Erythroblast (primary cell): ENCODE measurements around the gene PARN.

Experiments
- DNase-seq, 2 experiments: peaks; one replicate each; lab custom pipeline; 2025; lab: John Stamatoyannopoulos, UW
- GATA1 ChIP-seq: IDR thresholded peaks from 2 replicates; pipeline ENCODE4 v1.6.1; 2011; ENCODE audit warnings: low read depth, mild to moderate bottlenecking, control low read depth, low read length, moderate library complexity
- POLR2A ChIP-seq: IDR thresholded peaks from 2 replicates; pipeline ENCODE4 v1.6.1; 2011; ENCODE audit warnings: mild to moderate bottlenecking, low read length

Gene PARN

DNA sequence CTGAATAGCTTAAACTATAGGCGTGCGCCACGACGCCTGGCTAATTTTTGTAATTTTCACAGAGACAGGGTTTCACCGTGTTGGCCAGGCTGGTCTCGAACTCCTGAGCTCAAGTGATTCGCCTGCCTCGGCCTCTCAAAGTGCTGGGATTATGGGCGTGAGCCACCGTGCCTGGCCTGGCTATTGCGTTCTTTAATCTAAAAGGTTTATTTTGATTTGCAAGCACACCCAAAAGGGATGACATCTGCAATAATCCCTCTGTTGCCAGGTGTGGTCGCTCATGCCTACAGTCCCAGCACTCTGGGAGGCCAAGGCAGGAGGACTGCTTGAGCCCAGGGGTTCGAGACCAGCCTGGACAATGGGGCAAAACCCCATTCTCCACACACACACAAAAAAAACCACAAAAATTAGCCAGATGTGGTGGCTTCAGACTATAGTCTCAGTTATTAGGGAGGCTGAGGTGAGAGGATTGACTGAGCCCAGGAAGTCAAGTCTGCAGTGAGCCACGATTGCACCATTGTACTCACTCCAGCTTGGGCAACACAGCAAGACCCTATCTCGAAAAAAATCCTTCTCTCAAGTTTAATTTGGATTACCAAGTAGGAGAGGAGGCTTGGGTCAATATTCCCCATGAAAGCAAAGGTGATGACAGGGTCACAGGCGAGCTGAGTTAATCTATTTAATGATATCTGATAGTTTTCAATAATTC is 144.1 kb downstream of the PARN start:
- TF ChIP-seq GATA1 (no peak), POLR2A (no peak)
- no peak for DNase-seq

DNA sequence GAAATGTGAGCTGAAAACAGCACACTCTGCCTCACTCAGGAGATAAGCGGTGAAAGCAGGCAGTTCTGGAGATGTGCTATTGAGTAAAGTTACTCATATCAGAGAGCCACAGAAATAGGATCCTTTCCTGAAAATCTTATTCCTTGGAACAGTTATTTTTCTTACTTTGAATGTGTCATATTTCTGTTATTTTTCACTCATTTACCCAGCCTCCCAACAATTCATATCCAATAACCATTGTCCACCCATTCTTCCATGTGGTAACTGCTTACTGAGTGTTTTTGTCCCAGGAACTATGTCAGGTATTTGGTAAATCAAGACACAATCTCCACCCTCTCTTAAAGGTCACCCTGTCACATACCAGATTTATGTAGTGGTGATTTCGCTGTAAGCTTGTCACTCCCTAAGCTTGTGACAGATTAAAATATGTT is 144.9 kb downstream of the PARN start:
- no peak for DNase-seq
- TF ChIP-seq POLR2A (no peak), GATA1 (no peak)

- TF ChIP-seq GATA1 = no peak
- TF ChIP-seq POLR2A = no peak
- DNase-seq = no peak
These were observed 146.2 kb downstream of the PARN start for GRCh38 chr16:14483819-14484385.

DNA sequence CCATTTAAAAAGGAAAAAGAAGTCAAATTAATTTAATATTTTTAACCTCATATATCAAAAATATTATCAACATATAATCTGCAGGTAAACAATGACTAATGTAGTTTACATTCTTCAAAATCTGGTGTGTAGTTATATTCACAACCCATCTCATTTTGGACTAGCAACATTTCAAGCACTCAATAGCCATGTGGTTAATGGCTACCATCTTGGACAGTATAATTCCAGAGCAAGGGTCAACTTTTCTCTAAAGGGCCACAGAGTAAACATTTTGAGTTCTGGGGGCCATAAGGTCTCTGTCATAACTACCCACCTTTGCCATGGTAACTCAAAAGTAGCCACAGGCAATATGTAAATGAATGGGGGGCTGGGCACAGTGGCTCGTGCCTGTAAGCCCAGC is 153.9 kb downstream of the PARN start:
- no peak for TF ChIP-seq GATA1
- no peak for TF ChIP-seq POLR2A
- DNase-seq = no peak

DNA sequence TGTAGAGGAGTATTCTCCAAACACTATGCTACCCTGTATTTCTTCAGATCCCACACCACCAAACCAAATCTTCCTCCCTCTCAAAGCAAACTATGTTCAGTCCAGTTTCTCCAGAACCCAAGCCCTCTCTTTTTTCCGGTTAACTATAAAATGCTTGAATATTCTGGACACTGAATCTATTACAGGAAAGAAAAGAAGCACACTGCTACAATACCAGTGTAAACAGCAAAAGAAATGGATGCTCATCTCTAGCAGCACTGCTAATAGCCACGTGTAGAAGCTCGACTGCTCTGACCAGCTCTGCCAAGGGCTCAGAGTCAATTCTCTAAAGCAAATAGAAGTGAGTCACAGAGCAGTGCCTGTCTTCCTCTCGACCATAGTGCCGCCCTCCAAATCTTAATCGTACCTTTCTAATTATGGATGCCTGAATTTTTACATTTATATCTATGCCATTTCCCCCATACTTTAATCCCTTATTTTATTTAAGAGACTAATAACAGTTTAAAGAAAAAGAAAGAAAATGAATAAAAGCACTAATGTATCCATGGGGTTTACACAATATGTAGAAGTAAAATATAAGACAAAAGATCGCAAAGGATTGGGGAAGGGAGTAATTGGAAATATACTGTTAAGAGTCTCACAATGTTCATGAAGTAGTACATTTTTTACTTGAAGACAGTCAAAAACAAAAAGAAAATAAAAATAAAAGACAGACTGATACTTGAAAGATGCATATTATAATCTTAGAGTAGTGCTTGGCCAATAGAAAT is 154.5 kb downstream of the PARN start:
- no peak for DNase-seq
- TF ChIP-seq GATA1 = no peak
- TF ChIP-seq POLR2A = no peak

- no peak for TF ChIP-seq GATA1
- TF ChIP-seq POLR2A = no peak
- DNase-seq = no peak
These were observed 156.6 kb downstream of the PARN start for GRCh38 chr16:14473488-14473887.

GRCh38 chr16:14472357-14472756 is 157.7 kb downstream of the PARN start:
- TF ChIP-seq POLR2A (no peak), GATA1 (no peak)
- DNase-seq = no peak

- no peak for DNase-seq
- no peak for TF ChIP-seq POLR2A
- no peak for TF ChIP-seq GATA1
These were observed 159.3 kb downstream of the PARN start for GRCh38 chr16:14470788-14471187.

GRCh38 chr16:14465799-14466198 is 164.3 kb downstream of the PARN start:
- no peak for DNase-seq
- TF ChIP-seq GATA1 (no peak), POLR2A (no peak)

DNA sequence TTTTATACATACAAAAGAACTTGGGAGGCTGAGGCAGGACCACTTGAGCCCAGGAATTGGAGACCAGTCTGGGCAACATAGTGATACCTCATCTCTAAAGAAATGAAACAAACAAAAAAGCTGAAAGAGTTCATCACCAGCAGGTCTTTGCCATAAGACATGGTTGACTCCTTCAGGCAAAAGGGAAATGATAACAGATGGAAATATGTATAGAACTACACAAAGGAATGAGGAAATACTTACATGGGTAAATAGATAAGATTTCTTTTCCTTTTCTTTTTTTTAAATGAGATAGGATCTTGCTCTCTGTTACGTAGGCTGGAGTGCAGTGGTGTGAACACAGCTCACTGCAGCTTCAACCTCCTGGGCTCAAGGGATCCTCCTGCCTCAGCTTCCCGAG is 165.3 kb downstream of the PARN start:
- no peak for DNase-seq
- TF ChIP-seq POLR2A (no peak), GATA1 (no peak)

DNA sequence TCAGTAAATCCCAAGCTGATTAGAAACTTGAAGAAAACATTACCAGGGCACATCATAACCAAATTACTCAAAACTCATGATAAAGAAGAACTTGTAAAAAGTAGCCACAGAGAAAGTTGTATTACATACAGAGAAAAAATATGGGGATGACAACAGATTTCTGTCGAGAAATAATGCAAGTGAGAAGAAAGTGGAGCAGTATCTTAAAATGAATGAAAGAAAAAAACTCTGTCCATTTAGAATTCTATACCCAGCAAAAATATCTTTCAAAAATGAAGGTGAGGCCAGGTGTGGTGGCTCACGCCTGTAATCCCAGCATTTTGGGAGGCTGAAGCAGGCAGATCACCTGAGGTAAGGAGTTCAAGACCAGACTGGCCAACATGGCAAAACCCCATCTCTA is 165.9 kb downstream of the PARN start:
- no peak for DNase-seq
- no peak for TF ChIP-seq POLR2A
- no peak for TF ChIP-seq GATA1

DNA sequence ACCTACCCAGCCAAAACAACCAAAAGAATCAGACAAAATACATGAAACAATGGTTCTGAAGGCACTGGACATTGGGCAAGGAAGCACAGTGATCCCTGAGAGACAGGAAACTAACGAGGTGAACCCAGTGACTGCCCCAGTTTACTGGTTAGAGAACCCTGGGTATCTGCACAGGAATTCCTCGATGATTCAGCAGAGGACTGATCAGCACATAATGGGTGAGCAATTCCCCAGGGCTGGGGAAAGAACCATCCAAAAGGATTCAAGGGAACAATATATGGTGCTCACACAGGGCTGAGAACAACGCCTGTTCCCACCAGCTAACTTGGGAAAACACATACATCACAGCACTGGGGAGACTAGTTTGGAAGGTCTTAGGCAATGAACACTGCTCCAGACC is 167.2 kb downstream of the PARN start:
- TF ChIP-seq GATA1 (no peak), POLR2A (no peak)
- DNase-seq = no peak

- TF ChIP-seq GATA1 (no peak), POLR2A (no peak)
- no peak for DNase-seq
These were observed 169.3 kb downstream of the PARN start for GRCh38 chr16:14460726-14461125.

- TF ChIP-seq GATA1 (no peak), POLR2A (no peak)
- DNase-seq = no peak
These were observed 171.5 kb downstream of the PARN start for GRCh38 chr16:14458576-14458975.
